ENCODE measurements around the gene HECW1. TPM values are rescaled to one million over a fixed set of nuclear protein-coding genes. Genes with fewer than 3 reads are reported as not detected.

HECW1 gene
- total and polyA plus RNA-seq, 2 experiments from 2014 or later: 2.0 to 4.8 TPM

GRCh38 chr7:43491984-43492383, 379.5 kb downstream of the HECW1 start:
- in situ Hi-C loops (cut with MboI): no loop called here

DNA sequence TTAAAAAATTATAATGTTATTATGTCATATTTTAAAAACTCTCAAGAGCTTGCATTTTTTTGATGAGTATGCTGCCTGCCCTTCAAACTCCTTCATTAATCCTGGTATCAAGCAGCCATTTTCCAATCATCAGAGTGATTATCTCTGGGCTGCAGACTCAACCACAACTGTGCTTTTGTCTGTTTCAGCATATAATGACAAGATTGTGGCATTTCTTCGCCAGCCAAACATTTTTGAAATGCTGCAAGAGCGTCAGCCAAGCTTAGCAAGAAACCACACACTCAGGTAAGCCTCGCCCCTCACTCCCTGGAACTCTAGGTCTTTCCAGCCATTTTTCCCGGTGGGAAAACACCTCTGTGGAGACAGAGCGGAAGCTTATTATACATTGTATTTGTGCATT, 380.4 kb downstream of the HECW1 start:
- in situ Hi-C loops (cut with MboI): no loop called here
- H3K27ac ChIP-seq: no peak overlapping the region
- no peak overlapping the region for H3K4me2 ChIP-seq (ENCODE audit: unreplicated experiment)
- H2AFZ ChIP-seq: no peak overlapping the region
- H3K36me3 ChIP-seq (ENCODE audit: low read depth): no peaks in the 10 kb centered on the region
- no peaks in the 10 kb centered on the region for H3K79me2 ChIP-seq (ENCODE audit: insufficient read depth)
- peaks cover 9% of the 10 kb centered on the region for H3K4me1 ChIP-seq (ENCODE audit: insufficient read depth)
- H3K9ac ChIP-seq: no peak overlapping the region
- no peak overlapping the region for H3K4me3 ChIP-seq
- TF ChIP-seq EZH2phosphoT487 (IDR thresholded peaks at IDR 0.05; ENCODE audit: insufficient read depth, low read depth) (no peak), EZH2 (IDR thresholded peaks at IDR 0.05; ENCODE audit: insufficient read depth, poor library complexity, severe bottlenecking) (no peak)
- no peaks in the 10 kb centered on the region for H3K9me2 ChIP-seq (ENCODE audit: insufficient read depth)
- peaks cover 6% of the 10 kb centered on the region; the same call in 1 of the 2 replicates for H3F3A ChIP-seq (ENCODE audit: insufficient read depth)
- H4K20me1 ChIP-seq (ENCODE audit: insufficient read depth): no peaks in the 10 kb centered on the region
- 96 to 99% methylated on average over 5 of the region's 5 CpGs for WGBS, 2 experiments (ENCODE audit: low coverage in 1 of 2, low lambda C conversion rate in 2 of 2, missing lambda C conversion rate in 2 of 2)
- no peaks in the 10 kb centered on the region for H3K27me3 ChIP-seq (replicated peaks; ENCODE audit: insufficient read depth)
- no peak for DNase-seq
- H3K9me3 ChIP-seq (ENCODE audit: low read depth): no peaks in the 10 kb centered on the region

More at GRCh38 chr7:43491984-43492383, 379.5 kb downstream of the HECW1 start:
- Histone ChIP-seq H2AFZ (no peak overlapping the region), H3K9me2 (ENCODE audit: insufficient read depth) (no peaks in the 10 kb centered on the region), H3K9ac (no peak overlapping the region), H3K27ac (no peak overlapping the region), H3K4me2 (ENCODE audit: unreplicated experiment) (no peak overlapping the region), H4K20me1 (ENCODE audit: insufficient read depth) (no peaks in the 10 kb centered on the region), H3F3A (ENCODE audit: insufficient read depth) (peaks cover 6% of the 10 kb centered on the region; the same call in 1 of the 2 replicates), H3K79me2 (ENCODE audit: insufficient read depth) (no peaks in the 10 kb centered on the region), H3K9me3 (ENCODE audit: low read depth) (no peaks in the 10 kb centered on the region), H3K27me3 (replicated peaks; ENCODE audit: insufficient read depth) (no peaks in the 10 kb centered on the region), H3K4me1 (ENCODE audit: insufficient read depth) (peaks cover 9% of the 10 kb centered on the region), H3K4me3 (no peak overlapping the region), H3K36me3 (ENCODE audit: low read depth) (no peaks in the 10 kb centered on the region)
- WGBS, 2 experiments (ENCODE audit: low coverage in 1 of 2, low lambda C conversion rate in 2 of 2, missing lambda C conversion rate in 2 of 2): 21 to 57% methylated on average over 1 to 2 of the region's 2 CpGs
- peak; percentile 90 for DNase-seq
- no peak for TF ChIP-seq EZH2phosphoT487 (IDR thresholded peaks at IDR 0.05; ENCODE audit: insufficient read depth, low read depth)
- no peak for TF ChIP-seq EZH2 (IDR thresholded peaks at IDR 0.05; ENCODE audit: insufficient read depth, poor library complexity, severe bottlenecking)

DNA sequence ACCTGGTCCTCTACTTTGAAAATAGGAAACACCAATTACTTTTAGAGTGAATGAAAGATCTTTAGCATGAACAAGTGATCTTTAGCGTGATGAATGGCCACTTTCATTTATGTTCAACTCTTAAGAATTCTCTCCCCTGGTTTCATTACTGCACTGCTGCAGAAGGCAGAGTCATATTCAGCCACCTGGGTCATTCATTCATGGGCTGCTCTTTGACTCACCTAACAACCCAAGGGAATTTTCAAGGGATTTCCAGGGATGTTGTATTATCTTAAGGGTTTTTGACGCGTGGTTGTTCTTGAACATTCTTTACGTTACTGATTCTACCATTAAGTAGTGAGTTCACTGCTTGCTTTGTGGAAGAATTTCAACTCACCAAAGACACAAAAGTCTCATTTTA, 383.1 kb downstream of the HECW1 start:
- Histone ChIP-seq H3K27me3 (replicated peaks; ENCODE audit: insufficient read depth) (no peaks in the 10 kb centered on the region), H4K20me1 (ENCODE audit: insufficient read depth) (no peaks in the 10 kb centered on the region), H3K4me3 (no peak overlapping the region), H3F3A (ENCODE audit: insufficient read depth) (peaks cover 6% of the 10 kb centered on the region; the same call in 1 of the 2 replicates), H3K9me2 (ENCODE audit: insufficient read depth) (no peaks in the 10 kb centered on the region), H3K79me2 (ENCODE audit: insufficient read depth) (no peaks in the 10 kb centered on the region), H3K36me3 (ENCODE audit: low read depth) (no peaks in the 10 kb centered on the region), H3K9me3 (ENCODE audit: low read depth) (no peaks in the 10 kb centered on the region), H3K4me1 (ENCODE audit: insufficient read depth) (peaks cover 9% of the 10 kb centered on the region), H2AFZ (no peak overlapping the region), H3K9ac (no peak overlapping the region), H3K27ac (no peak overlapping the region), H3K4me2 (ENCODE audit: unreplicated experiment) (no peak overlapping the region)
- no peak for DNase-seq
- in situ Hi-C loops (cut with MboI): no loop called here
- no peak for TF ChIP-seq EZH2phosphoT487 (IDR thresholded peaks at IDR 0.05; ENCODE audit: insufficient read depth, low read depth)
- TF ChIP-seq EZH2 (IDR thresholded peaks at IDR 0.05; ENCODE audit: insufficient read depth, poor library complexity, severe bottlenecking): no peak
- 86 to 90% methylated on average over 4 of the region's 4 CpGs for WGBS, 2 experiments (ENCODE audit: low coverage in 1 of 2, low lambda C conversion rate in 2 of 2, missing lambda C conversion rate in 2 of 2)

DNA sequence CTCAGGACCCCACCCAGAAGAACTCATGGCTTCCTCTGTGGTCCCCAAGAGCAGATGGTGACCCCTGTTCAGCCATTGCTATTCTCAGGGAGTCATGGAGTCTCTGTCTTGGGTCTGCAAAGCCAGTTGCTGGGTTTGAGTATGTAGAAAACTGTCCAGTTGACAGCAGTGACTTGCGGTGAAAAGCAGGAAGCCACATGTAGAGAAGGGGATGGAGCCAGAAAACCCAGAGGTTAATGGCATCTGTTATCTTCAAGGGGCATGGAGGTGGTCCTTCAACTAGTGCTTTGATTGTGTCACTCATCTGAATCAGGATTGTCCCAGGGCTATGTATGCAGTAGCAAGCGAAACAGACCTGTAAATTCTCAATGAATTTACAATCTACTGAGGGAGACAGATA, 384.1 kb downstream of the HECW1 start:
- in situ Hi-C loops (cut with MboI): no loop called here
- no peak overlapping the region for H3K27ac ChIP-seq
- no peaks in the 10 kb centered on the region for H4K20me1 ChIP-seq (ENCODE audit: insufficient read depth)
- H3K9me3 ChIP-seq (ENCODE audit: low read depth): no peaks in the 10 kb centered on the region
- no peaks in the 10 kb centered on the region for H3K27me3 ChIP-seq (replicated peaks; ENCODE audit: insufficient read depth)
- H3K4me3 ChIP-seq: no peak overlapping the region
- no peak overlapping the region for H2AFZ ChIP-seq
- 94 to 98% methylated on average over 2 of the region's 2 CpGs for WGBS, 2 experiments (ENCODE audit: low coverage in 1 of 2, low lambda C conversion rate in 2 of 2, missing lambda C conversion rate in 2 of 2)
- no peaks in the 10 kb centered on the region for H3K9me2 ChIP-seq (ENCODE audit: insufficient read depth)
- no peaks in the 10 kb centered on the region for H3K79me2 ChIP-seq (ENCODE audit: insufficient read depth)
- no peak overlapping the region for H3K9ac ChIP-seq
- peaks cover 11% of the 10 kb centered on the region for H3K4me1 ChIP-seq (ENCODE audit: insufficient read depth)
- no peak for DNase-seq
- H3K4me2 ChIP-seq (ENCODE audit: unreplicated experiment): no peak overlapping the region
- peaks cover 8% of the 10 kb centered on the region; the same call in 1 of the 2 replicates for H3F3A ChIP-seq (ENCODE audit: insufficient read depth)
- H3K36me3 ChIP-seq (ENCODE audit: low read depth): no peaks in the 10 kb centered on the region
- no peak for TF ChIP-seq EZH2 (IDR thresholded peaks at IDR 0.05; ENCODE audit: insufficient read depth, poor library complexity, severe bottlenecking)
- no peak for TF ChIP-seq EZH2phosphoT487 (IDR thresholded peaks at IDR 0.05; ENCODE audit: insufficient read depth, low read depth)

DNA sequence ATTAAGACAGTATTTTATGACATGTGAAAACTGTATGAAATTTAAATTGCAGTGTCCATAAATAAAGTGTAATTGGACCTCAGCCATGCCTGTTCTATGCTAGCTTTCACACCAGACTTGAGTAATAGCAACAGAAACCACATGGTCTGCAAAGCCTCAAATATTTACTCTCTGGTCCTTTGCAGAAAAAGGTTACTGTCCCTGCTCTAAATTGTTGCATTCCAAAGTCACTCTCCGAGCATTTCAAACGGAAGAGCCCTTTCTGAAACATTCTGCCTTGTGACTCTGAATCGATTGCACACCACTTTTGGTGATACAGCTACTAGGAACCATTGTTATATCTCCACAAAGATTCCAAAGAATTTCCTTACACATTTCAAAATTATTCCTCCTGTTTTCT, 389.4 kb downstream of the HECW1 start:
- Histone ChIP-seq H3K27ac (no peak overlapping the region), H3F3A (ENCODE audit: insufficient read depth) (peaks cover 17% of the 10 kb centered on the region), H3K9ac (no peak overlapping the region), H3K36me3 (ENCODE audit: low read depth) (no peaks in the 10 kb centered on the region), H4K20me1 (ENCODE audit: insufficient read depth) (no peaks in the 10 kb centered on the region), H2AFZ (no peak overlapping the region), H3K4me3 (no peak overlapping the region), H3K79me2 (ENCODE audit: insufficient read depth) (no peaks in the 10 kb centered on the region), H3K4me1 (ENCODE audit: insufficient read depth) (peaks cover 13% of the 10 kb centered on the region), H3K27me3 (replicated peaks; ENCODE audit: insufficient read depth) (no peaks in the 10 kb centered on the region), H3K4me2 (ENCODE audit: unreplicated experiment) (peak overlapping the region; percentile 0), H3K9me3 (ENCODE audit: low read depth) (no peaks in the 10 kb centered on the region), H3K9me2 (ENCODE audit: insufficient read depth) (no peaks in the 10 kb centered on the region)
- peak; percentile 56 for DNase-seq
- in situ Hi-C loops (cut with MboI): no loop called here
- 21 to 23% methylated on average over 3 of the region's 3 CpGs for WGBS, 2 experiments (ENCODE audit: low coverage in 1 of 2, low lambda C conversion rate in 2 of 2, missing lambda C conversion rate in 2 of 2)
- TF ChIP-seq EZH2phosphoT487 (IDR thresholded peaks at IDR 0.05; ENCODE audit: insufficient read depth, low read depth) (no peak), EZH2 (IDR thresholded peaks at IDR 0.05; ENCODE audit: insufficient read depth, poor library complexity, severe bottlenecking) (no peak)
